HG03460 (cell line): ENCODE data around the gene TSC1.

Experiments used
- ATAC-seq: cut with Tn5 transposase; IDR thresholded peaks from one replicate; pipeline ENCODE4 v1.9.1; 2021; ENCODE audit not compliant: unreplicated experiment

Gene TSC1

GRCh38 chr9:132939169-132939568 is 5.2 kb downstream of the TSC1 start:
- ATAC-seq = no peak

- no peak for ATAC-seq
These were observed 6.9 kb downstream of the TSC1 start for GRCh38 chr9:132937463-132937901.

DNA sequence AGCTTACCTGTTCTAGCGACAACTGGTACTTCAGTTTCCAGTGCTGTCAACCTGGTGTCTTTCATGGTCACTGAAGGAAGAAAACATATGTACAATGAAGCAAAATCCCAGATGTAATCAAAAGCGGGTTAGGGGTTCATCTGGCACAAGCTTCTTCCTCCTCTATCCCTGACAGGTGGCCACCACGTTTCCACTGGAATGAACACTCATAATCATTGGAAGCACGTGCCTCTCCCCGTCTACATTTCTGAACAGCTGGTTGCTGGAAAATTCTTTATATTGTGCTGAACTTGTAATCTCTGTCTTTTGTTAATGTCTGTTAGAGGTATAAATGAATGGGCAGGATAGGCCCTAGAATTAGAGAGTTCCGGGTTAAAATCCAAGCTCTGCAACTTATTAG is 9.4 kb downstream of the TSC1 start:
- ATAC-seq = no peak

DNA sequence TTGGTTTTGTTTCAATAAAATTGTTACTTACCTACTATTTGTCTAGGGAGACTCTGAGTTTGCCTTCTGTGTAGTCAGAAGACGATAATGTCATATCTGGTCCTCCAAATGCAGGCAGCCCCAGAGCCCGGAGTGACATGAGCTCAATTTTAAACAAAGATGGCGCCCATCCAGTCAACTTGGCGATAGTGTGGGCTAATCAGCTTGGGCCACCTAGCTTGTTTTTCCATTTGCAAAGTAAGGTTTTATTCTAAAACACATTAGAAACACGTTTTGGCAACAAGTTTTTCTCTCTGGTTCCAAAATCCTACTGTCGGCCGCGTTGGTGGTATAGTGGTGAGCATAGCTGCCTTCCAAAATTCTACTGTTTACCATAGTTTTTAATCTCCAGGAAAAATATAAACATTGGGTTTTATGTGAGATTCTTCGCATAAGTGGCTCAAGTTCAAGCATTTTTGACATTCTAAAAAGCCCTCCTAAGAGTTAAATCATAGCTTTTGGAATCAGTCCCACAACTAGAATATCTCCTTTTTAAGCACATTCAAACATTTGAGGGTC is 13.2 kb downstream of the TSC1 start:
- ATAC-seq = no peak

- no peak for ATAC-seq
These were observed 16.7 kb downstream of the TSC1 start for GRCh38 chr9:132927704-132928103.

- no peak for ATAC-seq
These were observed 21.0 kb downstream of the TSC1 start for GRCh38 chr9:132923346-132923902.

DNA sequence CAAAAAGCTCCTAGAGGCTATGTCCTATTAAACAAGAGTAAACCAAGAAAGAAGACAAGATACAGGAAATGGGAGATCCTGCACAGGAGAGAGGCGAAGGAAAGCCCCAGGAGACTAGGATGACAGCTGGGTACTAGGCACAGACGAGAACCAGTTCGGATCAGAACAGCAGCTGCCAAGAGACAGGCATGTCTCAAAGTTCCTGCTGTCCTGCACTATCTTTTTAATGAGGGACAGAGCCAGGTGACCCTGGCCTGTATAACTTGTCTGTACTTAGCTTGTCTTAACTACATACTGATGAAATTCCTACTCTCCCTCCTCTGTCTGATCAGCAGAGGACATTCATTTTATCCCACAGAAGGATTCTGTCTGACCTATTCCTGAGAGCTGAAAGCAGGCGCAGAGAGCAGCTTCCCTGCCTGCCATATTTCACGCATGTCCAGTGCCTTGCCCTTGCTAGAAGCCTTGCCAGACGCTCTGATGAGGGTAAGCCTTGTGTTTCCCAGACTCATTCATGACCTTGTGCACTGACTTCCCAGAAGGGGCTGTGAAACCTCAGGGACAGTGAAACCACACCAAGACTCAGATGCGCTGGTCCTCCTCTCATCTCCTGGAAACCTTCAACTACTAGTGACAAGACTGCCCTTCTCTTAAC is 24.7 kb downstream of the TSC1 start:
- ATAC-seq = no peak

GRCh38 chr9:132914924-132915323 is 29.5 kb downstream of the TSC1 start:
- no peak for ATAC-seq

DNA sequence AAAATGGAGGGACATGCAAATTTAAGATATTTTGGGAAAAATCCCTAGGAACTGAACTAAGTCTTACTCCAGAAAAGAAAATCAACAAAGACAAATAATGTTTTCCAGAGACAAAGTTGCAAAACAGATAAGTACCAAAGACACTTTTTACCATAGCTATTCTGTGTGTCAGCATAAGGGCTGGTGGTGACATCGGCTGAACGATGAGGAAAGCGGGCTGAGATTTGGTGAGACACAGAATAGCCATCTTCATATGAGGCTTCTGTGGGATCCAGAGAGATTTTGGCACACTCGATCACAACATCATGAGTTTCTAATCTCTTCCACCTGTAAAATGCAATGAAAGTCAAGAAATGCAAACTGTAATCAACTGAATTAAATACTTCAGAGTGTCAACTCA is 32.3 kb downstream of the TSC1 start:
- no peak for ATAC-seq

DNA sequence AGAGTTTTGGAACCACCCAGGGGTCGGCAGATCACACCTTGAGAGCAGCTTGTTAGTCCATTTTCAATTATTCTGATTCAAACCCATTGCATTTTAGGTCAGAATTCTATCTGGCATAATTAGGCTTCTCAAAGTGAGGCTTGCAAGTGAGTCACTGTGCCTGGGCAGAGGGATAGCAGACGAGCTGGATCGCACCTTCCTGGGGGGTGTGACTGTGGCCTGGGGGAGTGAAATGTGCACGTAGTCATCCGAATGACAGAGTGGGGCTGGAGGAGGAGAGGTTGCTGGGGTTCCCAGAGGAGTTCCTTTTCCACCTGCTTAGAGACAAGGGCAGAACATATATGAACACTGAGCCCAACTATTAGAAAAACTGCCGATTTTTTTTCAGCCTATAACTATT is 34.0 kb downstream of the TSC1 start:
- no peak for ATAC-seq

DNA sequence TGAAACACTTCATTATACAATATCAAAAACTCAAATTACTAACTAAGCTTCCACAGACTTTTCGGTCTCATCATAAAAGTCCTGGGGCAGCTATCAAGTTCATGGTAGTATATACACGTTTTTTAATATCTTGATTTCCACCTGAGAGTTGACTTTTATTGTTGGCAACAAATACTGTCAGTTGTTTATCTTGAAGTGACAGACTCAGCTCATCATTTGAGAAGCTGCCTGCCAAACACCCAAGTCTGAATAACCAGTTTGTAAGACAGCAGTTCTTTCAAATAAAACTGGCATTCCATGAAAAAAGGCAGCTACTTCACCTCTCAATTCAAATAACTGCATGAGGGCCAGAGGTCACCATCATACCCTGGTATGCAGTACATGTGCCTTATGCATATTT is 35.1 kb downstream of the TSC1 start:
- ATAC-seq = no peak

DNA sequence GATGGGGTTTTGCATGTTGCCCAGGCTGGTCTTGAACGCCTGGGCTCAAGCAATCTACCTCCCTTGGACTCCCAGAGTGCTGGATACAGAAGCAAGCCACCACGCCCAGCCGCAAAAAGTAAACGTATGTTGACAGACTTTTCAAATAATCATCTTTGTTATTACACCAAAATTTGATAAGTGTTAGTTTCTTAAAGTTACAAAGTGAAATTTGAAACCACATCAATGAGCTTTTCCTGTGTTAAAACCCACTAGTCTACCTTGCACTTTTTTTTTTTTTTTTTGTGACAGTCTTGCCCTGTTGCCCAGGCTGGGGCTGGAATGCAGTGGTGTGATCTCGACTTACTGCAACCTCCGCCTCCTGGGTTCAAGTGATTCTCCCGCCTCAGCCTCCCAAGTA is 35.8 kb downstream of the TSC1 start:
- ATAC-seq = no peak

DNA sequence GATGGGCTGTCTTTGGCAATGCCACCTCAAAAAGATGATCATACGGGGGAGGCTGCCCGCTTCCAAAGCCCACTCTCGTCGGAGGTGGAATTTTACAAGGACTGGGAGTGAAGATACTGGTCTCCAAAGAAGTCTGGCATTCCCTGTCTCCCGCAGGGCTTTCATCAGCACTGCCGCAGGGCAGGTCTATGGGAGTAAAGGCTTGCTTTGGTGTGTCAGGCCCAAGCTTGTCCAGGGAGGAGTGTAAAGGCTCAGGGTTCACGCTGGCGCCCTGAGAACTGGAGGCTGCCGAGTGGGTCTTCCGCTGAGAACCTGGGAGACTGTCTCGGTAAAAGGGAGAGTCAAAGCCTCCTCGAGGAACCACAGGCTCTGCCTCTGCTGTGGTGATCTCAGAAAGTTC is 38.7 kb downstream of the TSC1 start:
- no peak for ATAC-seq

DNA sequence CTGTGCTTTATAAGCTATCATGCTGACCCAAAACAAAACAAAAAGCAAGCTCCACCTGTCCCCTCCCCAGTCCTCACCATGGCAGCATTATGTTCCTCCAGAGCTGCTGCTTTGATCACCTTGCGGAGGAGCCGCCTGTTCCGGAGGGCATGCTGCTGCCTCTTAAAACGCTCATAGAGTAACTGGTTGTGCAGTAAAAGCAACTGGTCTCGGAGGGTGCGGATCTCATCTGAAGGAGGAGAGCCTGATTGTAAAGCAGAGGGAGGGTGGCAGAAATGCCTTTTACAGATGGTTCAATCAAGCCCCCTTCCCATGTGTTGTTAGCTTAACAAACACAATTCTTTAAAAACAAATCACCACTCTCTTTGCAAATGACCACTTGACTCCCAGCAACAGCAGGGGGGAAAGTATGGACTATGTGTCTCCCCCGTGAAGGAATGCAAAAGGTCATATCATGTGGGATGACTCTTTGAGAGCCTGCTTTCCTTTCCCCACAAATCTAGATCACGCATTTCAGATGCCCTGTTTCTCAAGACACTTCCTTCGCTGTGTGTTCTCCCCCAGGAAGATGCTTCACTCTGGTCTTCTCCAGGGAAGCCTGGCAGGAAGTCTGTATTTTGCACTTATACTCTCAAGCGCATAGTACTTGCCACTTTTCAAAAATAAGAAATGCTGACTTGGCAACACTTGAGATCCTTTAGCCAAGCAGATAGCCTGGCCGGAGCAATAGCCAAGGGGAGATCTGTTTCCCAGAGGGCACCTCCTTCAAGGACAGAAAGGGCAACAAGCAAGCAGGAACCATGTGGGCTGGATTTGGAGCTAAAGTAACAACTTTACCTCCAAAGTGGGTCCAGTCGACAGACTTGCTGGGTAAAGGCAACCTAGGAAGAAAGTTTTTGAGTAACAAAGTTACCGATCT is 40.6 kb downstream of the TSC1 start:
- no peak for ATAC-seq

DNA sequence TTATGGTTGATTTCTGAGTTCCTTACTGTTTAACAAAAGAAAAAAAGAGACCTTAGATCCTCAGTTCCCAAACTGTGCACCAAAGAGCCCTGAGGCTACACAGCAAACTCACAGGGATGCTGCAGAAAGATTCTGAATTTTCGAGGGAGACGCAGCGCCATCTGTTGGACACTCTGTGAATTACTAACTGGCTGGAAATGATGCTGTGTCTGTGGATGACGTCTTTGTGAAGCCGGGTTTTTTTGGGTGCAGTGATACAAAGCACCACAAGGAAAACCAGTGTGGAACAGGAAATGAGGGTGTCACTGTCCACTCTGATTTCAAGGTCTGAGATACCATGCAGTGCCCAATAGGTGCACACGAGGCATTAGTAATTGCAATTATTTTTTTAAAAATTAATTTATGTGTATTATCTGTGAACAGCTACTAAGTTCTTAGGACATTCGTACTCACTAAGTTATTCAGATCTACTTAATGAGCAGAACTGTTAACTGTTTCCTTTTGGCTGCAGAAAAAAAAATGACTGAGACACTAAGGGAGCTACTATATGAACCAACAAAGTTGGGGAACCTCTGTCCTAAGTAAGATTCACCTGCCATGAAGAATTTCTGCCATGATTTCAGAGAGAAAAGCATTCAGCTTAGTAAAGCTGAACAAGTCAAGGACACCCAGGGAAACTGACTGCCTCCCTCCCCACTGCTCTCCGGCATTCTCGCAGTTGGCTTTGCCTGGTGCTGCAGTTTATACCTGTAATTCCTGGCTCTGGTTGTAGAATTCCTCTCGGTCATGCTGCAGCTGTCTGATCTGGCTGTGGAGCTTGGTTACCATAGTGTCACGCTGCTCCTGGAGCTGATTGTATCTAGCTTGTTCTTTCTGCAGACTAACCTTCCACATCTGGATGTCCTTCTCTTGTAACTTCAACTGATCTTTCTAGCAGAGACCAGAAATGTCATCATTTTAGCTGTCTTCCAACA is 42.3 kb downstream of the TSC1 start:
- peak; percentile 56 for ATAC-seq

DNA sequence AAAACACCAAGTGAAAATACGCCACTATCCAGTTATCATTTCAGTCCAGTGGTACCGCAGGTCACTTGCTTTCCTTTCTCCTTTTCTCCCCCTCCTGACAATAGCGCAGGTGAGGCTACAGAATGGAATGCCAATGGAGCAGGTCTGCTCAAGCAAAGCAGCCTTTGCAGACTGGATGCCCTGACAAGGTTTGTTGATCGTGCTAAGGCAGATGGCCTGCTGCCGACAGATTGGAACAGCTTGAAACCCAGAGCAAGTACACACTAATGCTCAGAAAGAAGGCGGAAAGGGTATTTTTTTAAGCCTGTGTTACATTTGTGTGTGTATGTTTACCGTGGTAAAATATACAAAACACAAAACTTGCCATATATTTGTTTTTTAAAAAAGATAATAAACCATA is 46.4 kb downstream of the TSC1 start:
- ATAC-seq = no peak

DNA sequence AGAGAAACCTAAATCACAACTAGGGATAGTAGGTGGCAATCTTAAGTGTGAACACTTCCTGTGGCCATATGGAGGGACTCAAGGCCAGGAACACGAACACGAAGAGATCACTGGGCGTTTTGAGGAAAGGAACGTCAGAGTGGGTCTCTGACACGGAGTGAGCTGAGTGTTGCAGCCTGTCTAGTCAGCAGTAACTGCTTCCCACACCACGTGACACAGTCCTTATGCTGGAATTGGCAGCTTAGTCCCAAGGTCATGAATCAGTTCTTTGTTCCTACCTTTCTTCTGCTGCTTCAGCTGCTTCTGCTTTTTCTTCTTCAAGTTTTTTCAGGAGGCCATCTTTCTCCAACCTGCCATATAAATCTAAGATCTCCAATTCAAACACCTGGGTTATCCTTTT is 47.5 kb downstream of the TSC1 start:
- no peak for ATAC-seq

- no peak for ATAC-seq
These were observed 48.2 kb downstream of the TSC1 start for GRCh38 chr9:132896264-132896663.

- no peak for ATAC-seq
These were observed 49.3 kb downstream of the TSC1 start for GRCh38 chr9:132894862-132895835.
